PC-3 (cell line): Measurements from ENCODE around the gene MYLK. TPM values are rescaled to one million over a fixed set of nuclear protein-coding genes. Genes with fewer than 3 reads are reported as not detected.
A peak's percentile ranks its signal among the peaks of the same experiment; 100 is the strongest.

Experiments
- ATAC-seq: fragments of 200-7000 bp; cut with Tn5 transposase; 2 replicates; pipeline ENCODE4 v1.9.1; 2020; ENCODE audit warnings: mild to moderate bottlenecking, moderate library complexity
- BruUV-seq: library from RNA; stranded (reverse); fragments of 400-500 nt; replicated peaks from 2 replicates; lab custom pipeline; 2021; lab: Mats Ljungman, UMichigan
- CTCF ChIA-PET: fragments of 300-600 bp; sonication (Branson Sonifier 250); formaldehyde crosslinking; loops from one replicate; lab custom pipeline; 2022; ENCODE audit warnings: antibody characterized with exemption; lab: Charles Lee
- POLR2A ChIA-PET: fragments of 300-600 bp; sonication (Branson Sonifier 250); formaldehyde crosslinking; loops from one replicate; lab custom pipeline; 2022; ENCODE audit warnings: antibody characterized with exemption; ENCODE audit not compliant: unreplicated experiment; lab: Charles Lee
- DNase-seq: peaks from one replicate; pipeline ENCODE4 v3.0.0-alpha.2; 2015
- H2AFZ ChIP-seq: fragments of 300-600 bp; sonication (generic); 2 replicates; pipeline ENCODE4 v1.6.0; 2016; ENCODE audit warnings: antibody characterized with exemption, low read length
- H3F3A ChIP-seq: fragments of 300-600 bp; sonication (generic); one replicate; pipeline ENCODE4 v1.6.0; 2017; ENCODE audit warnings: antibody characterized with exemption, low read length, control low read depth, mild to moderate bottlenecking; ENCODE audit not compliant: unreplicated experiment
- H3K27ac ChIP-seq: fragments of 300-600 bp; sonication (generic); 2 replicates; pipeline ENCODE4 v1.5.1; 2016; ENCODE audit warnings: mild to moderate bottlenecking, low read length
- H3K27me3 ChIP-seq: fragments of 300-600 bp; sonication (generic); 2 replicates; pipeline ENCODE4 v1.6.1; 2016; ENCODE audit warnings: low read length, mixed read lengths
- H3K36me3 ChIP-seq: fragments of 300-600 bp; sonication (generic); 2 replicates; pipeline ENCODE4 v1.6.1; 2016; ENCODE audit warnings: low read depth, mixed run types, low read length, mixed read lengths
- H3K4me1 ChIP-seq: fragments of 300-600 bp; sonication (generic); 2 replicates; pipeline ENCODE4 v1.5.1; 2016; ENCODE audit warnings: low read length; ENCODE audit not compliant: insufficient read depth
- H3K4me2 ChIP-seq: fragments of 300-600 bp; sonication (generic); 2 replicates; pipeline ENCODE4 v1.6.0; 2016; ENCODE audit warnings: low read length
- H3K4me3 ChIP-seq: fragments of 300-600 bp; sonication (generic); 2 replicates; pipeline ENCODE4 v1.5.1; 2016; ENCODE audit warnings: mild to moderate bottlenecking, low read length, mixed read lengths
- H3K79me2 ChIP-seq: fragments of 300-600 bp; sonication (generic); 2 replicates; pipeline ENCODE4 v1.6.1; 2017; ENCODE audit warnings: low read length, mixed read lengths
- H3K9ac ChIP-seq: fragments of 300-600 bp; sonication (generic); 2 replicates; pipeline ENCODE4 v1.6.0; 2016; ENCODE audit warnings: mild to moderate bottlenecking, low read length
- H3K9me2 ChIP-seq: fragments of 300-600 bp; sonication (generic); replicated peaks from 2 replicates; pipeline ENCODE4 v1.6.1; 2016; ENCODE audit warnings: mixed run types, low read length, mixed read lengths
- H3K9me3 ChIP-seq: fragments of 300-600 bp; sonication (generic); 2 replicates; pipeline ENCODE4 v1.6.1; 2016; ENCODE audit warnings: low read length, mixed read lengths
- H4K20me1 ChIP-seq: fragments of 300-600 bp; sonication (generic); 2 replicates; pipeline ENCODE4 v1.6.1; 2016; ENCODE audit warnings: low read length, mixed read lengths
- EZH2 ChIP-seq: fragments of 300-600 bp; sonication (generic); IDR thresholded peaks from one replicate; pipeline ENCODE4 v1.6.1; 2017; ENCODE audit warnings: antibody characterized with exemption, mild to moderate bottlenecking, low read length; ENCODE audit not compliant: unreplicated experiment
- EZH2phosphoT487 ChIP-seq: fragments of 300-600 bp; sonication (generic); IDR thresholded peaks from 2 replicates; pipeline ENCODE4 v1.6.1; 2018; ENCODE audit warnings: mild to moderate bottlenecking, antibody characterized with exemption, low read length, borderline replicate concordance
- intact Hi-C: fragments of 100-400 bp; cut with micrococcal nuclease; formaldehyde crosslinking; loops from 2 replicates; pipeline ENCODE4 v1.9.0; 2023
- total RNA-seq: library from RNA; depleted of rRNA; stranded (reverse); fragments of >200 nt; gene quantifications from 2 replicates; pipeline ENCODE4 v1.2.3, GENCODE V29; 2014
- TF ChIP-seq, protein P1 (sequence below): fragments of 300-600 bp; sonication (generic); conservative IDR thresholded peaks from 2 replicates; pipeline ENCODE4 v1.5.1; 2017; ENCODE audit warnings: antibody characterized with exemption, low read depth, mild to moderate bottlenecking, low read length

The MYLK gene
- total RNA-seq, 1 experiment from 2014 or later, result 6.9 TPM

DNA sequence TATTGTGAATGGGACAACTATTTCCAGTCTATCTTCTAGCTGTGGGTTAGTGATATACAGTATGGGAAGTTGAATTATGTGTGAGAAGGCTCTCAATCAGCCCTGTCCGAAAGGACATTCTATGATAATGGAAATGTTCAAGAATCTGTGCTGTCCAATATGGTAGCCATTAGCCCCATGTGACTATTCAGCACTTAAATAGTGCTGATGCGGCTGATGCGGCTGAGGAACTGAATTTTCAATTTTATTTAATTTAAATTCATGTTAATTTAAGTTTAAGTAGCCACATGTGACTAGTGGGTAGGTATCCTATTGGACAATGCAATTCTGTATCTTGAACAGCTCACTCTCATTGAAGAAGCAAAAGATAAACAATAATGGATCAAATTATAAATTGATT is 98.5 kb downstream of the MYLK start:
- Histone ChIP-seq H3K9me3 (no peaks in the 10 kb centered on the region), H3K9me2 (no peaks in the 10 kb centered on the region), H4K20me1 (no peaks in the 10 kb centered on the region), H3K4me3 (no peak overlapping the region), H3K79me2 (no peaks in the 10 kb centered on the region), H3F3A (no peaks in the 10 kb centered on the region), H3K27ac (no peak overlapping the region), H3K9ac (no peak overlapping the region), H3K27me3 (no peaks in the 10 kb centered on the region), H3K4me2 (no peak overlapping the region), H3K4me1 (peaks cover 26% of the 10 kb centered on the region), H2AFZ (no peak overlapping the region), H3K36me3 (no peaks in the 10 kb centered on the region)
- no peak for DNase-seq
- BruUV-seq, result no TSS peak
- TF ChIP-seq, protein P1, sequence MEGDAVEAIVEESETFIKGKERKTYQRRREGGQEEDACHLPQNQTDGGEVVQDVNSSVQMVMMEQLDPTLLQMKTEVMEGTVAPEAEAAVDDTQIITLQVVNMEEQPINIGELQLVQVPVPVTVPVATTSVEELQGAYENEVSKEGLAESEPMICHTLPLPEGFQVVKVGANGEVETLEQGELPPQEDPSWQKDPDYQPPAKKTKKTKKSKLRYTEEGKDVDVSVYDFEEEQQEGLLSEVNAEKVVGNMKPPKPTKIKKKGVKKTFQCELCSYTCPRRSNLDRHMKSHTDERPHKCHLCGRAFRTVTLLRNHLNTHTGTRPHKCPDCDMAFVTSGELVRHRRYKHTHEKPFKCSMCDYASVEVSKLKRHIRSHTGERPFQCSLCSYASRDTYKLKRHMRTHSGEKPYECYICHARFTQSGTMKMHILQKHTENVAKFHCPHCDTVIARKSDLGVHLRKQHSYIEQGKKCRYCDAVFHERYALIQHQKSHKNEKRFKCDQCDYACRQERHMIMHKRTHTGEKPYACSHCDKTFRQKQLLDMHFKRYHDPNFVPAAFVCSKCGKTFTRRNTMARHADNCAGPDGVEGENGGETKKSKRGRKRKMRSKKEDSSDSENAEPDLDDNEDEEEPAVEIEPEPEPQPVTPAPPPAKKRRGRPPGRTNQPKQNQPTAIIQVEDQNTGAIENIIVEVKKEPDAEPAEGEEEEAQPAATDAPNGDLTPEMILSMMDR, result no peak
- TF ChIP-seq EZH2, result no peak
- no peak for TF ChIP-seq EZH2phosphoT487
- ChIA-PET CTCF (no interaction called here), POLR2A (no interaction called here)
- no peak for ATAC-seq
- intact Hi-C loops, result no loop called here

DNA sequence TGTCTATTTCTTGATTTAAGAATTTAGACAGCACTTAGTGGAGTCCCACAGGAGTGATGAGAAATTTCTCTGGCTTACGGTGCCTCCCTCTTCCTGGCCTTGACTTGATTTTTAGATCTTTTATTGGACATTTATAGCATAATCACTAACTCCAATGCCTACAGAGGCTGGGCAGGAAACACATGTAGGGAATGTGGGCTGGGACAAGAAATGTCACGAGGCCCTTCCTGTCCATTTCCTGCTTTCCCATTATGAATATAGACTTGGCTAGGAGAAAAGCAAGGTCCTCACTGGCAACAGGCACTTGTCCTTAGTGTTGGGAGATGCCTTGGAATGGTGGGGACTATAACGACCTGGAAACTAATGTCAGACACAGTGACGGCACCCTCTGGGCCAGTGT is 100.3 kb downstream of the MYLK start:
- peaks cover 20% of the 10 kb centered on the region for H3K4me1 ChIP-seq
- H3K4me2 ChIP-seq, result no peak overlapping the region
- H2AFZ ChIP-seq, result 0 out of 2 replicates have a peak overlapping the region, but pooled peaks have one; percentile 10
- DNase-seq (no peak), ATAC-seq (peak; percentile 34)
- no TSS peak for BruUV-seq
- no peaks in the 10 kb centered on the region for H3K36me3 ChIP-seq
- no peak overlapping the region for H3K4me3 ChIP-seq
- intact Hi-C loops, result loop anchor here (5.0 kb wide), 1 partner anchor 52 kb away; no protein-coding TSS in a partner anchor
- H4K20me1 ChIP-seq, result no peaks in the 10 kb centered on the region
- ChIA-PET CTCF (no interaction called here), POLR2A (no interaction called here)
- no peaks in the 10 kb centered on the region for H3K27me3 ChIP-seq
- H3F3A ChIP-seq, result no peaks in the 10 kb centered on the region
- no peaks in the 10 kb centered on the region for H3K9me3 ChIP-seq
- H3K9ac ChIP-seq, result no peak overlapping the region
- H3K9me2 ChIP-seq, result no peaks in the 10 kb centered on the region
- no peak overlapping the region for H3K27ac ChIP-seq
- no peaks in the 10 kb centered on the region for H3K79me2 ChIP-seq
- TF ChIP-seq, protein P1, result no peak
- no peak for TF ChIP-seq EZH2
- no peak for TF ChIP-seq EZH2phosphoT487

DNA sequence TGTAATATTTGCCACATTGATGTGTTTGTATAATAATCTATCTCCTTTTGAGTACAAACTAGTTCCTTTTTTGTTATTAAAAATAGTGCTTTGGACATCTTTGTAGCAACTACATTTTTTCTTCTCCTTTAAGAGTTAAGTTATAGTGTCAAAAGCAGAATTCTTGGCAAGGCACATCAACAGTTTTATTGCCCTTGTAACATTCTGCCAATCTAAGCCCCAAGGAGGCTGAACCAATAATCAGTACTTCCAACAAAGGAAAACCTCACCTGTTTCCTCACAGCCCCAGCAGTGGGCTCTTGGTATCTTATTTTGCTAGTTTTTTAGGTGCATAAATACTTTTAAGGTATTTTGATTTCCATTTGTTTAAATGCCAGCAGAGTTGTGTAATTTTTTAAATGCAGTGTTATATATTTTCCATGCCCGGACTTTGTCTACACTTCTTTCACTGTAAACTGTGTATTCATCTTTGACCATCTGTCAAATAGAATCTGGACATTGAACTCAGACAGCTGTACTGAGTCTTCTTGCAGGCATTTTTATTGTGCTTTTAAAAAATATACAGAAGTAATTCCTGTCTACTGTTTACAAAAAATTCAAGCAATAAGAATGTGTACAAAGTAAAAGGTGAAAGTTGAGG is 101.0 kb downstream of the MYLK start:
- no peak overlapping the region for H3K4me3 ChIP-seq
- H3K4me1 ChIP-seq, result peaks cover 17% of the 10 kb centered on the region
- ChIA-PET CTCF (no interaction called here), POLR2A (no interaction called here)
- intact Hi-C loops, result loop anchor here (5.0 kb wide), 1 partner anchor 51 kb away; no protein-coding TSS in a partner anchor
- no peak overlapping the region for H3K9ac ChIP-seq
- no TSS peak for BruUV-seq
- no peaks in the 10 kb centered on the region for H3K36me3 ChIP-seq
- H3K79me2 ChIP-seq, result no peaks in the 10 kb centered on the region
- H4K20me1 ChIP-seq, result no peaks in the 10 kb centered on the region
- peak; percentile 7 for DNase-seq
- no peak overlapping the region for H3K27ac ChIP-seq
- H3F3A ChIP-seq, result no peaks in the 10 kb centered on the region
- no peak for TF ChIP-seq EZH2phosphoT487
- H3K27me3 ChIP-seq, result no peaks in the 10 kb centered on the region
- no peaks in the 10 kb centered on the region for H3K9me3 ChIP-seq
- peak; percentile 66 for ATAC-seq
- no peaks in the 10 kb centered on the region for H3K9me2 ChIP-seq
- H3K4me2 ChIP-seq, result no peak overlapping the region
- H2AFZ ChIP-seq, result no peak overlapping the region
